Measurements from ENCODE around the gene BSN. TPM values are rescaled to one million over a fixed set of nuclear protein-coding genes. Genes with fewer than 3 reads are reported as not detected.
A peak's percentile ranks its signal among the peaks of the same experiment; 100 is the strongest.

Gene BSN
- total RNA-seq, 3 donors from 2014 or later, result 0.17 to 1.2 (median 0.36) TPM

- no peaks in the 10 kb centered on the region for H3K36me3 ChIP-seq (ENCODE audit: low read depth)
- no peaks in the 10 kb centered on the region for H3K9me3 ChIP-seq
- intact Hi-C loops (cut with DNase I, micrococcal nuclease), result loop anchor here in 1 of 2 donors (5.0 kb wide), 1 partner anchor 124 kb away; no protein-coding TSS in a partner anchor
- peak; percentile 51 for ATAC-seq
- no peaks in the 10 kb centered on the region for H3K4me1 ChIP-seq (ENCODE audit: low read depth)
- TF ChIP-seq CTCF (IDR thresholded peaks at IDR 0.05), result no peak
- no peak for DNase-seq
- H3K4me3 ChIP-seq, result no peak overlapping the region
Observed at GRCh38 chr3:49665822-49666519, 111.7 kb downstream of the BSN start.

GRCh38 chr3:49666592-49666991, 112.3 kb downstream of the BSN start:
- no peaks in the 10 kb centered on the region for H3K4me1 ChIP-seq (ENCODE audit: low read depth)
- H3K36me3 ChIP-seq (ENCODE audit: low read depth), result no peaks in the 10 kb centered on the region
- DNase-seq, result no peak
- intact Hi-C loops (cut with DNase I, micrococcal nuclease), result loop anchor here in 1 of 2 donors (5.0 kb wide), 1 partner anchor 124 kb away; no protein-coding TSS in a partner anchor
- no peak for TF ChIP-seq CTCF (IDR thresholded peaks at IDR 0.05)
- H3K9me3 ChIP-seq, result no peaks in the 10 kb centered on the region
- ATAC-seq, result no peak
- H3K4me3 ChIP-seq, result no peak overlapping the region

- H3K9me3 ChIP-seq, result no peaks in the 10 kb centered on the region
- intact Hi-C loops (cut with DNase I, micrococcal nuclease), result loop anchor here in 1 of 2 donors (5.0 kb wide), 1 partner anchor 126 kb away; no protein-coding TSS in a partner anchor
- no peak for ATAC-seq
Observed at GRCh38 chr3:49667701-49668413, 113.6 kb downstream of the BSN start.

GRCh38 chr3:49668414-49668797, 114.1 kb downstream of the BSN start:
- intact Hi-C loops (cut with DNase I, micrococcal nuclease), result loop anchor here in 1 of 2 donors (5.0 kb wide), 1 partner anchor 126 kb away; no protein-coding TSS in a partner anchor
- no peak for ATAC-seq
- no peak overlapping the region for H3K4me3 ChIP-seq
- H3K36me3 ChIP-seq (ENCODE audit: low read depth), result no peaks in the 10 kb centered on the region
- H3K4me1 ChIP-seq (ENCODE audit: low read depth), result peaks cover 5% of the 10 kb centered on the region
- no peak for TF ChIP-seq CTCF (IDR thresholded peaks at IDR 0.05)
- no peak for DNase-seq
- H3K9me3 ChIP-seq, result no peaks in the 10 kb centered on the region

More at GRCh38 chr3:49667701-49668413, 113.6 kb downstream of the BSN start:
- no peak for TF ChIP-seq CTCF (IDR thresholded peaks at IDR 0.05)
- Histone ChIP-seq H3K36me3 (ENCODE audit: low read depth) (no peaks in the 10 kb centered on the region), H3K4me3 (no peak overlapping the region), H3K4me1 (ENCODE audit: low read depth) (no peaks in the 10 kb centered on the region)
- DNase-seq, result no peak

- no peak overlapping the region for H3K4me3 ChIP-seq
- no peak for ATAC-seq
- intact Hi-C loops (cut with DNase I, micrococcal nuclease), result loop anchor here in 1 of 2 donors (5.0 kb wide), 1 partner anchor 127 kb away; no protein-coding TSS in a partner anchor
- H3K36me3 ChIP-seq (ENCODE audit: low read depth), result no peaks in the 10 kb centered on the region
- no peaks in the 10 kb centered on the region for H3K9me3 ChIP-seq
- H3K4me1 ChIP-seq (ENCODE audit: low read depth), result peaks cover 6% of the 10 kb centered on the region
- no peak for TF ChIP-seq CTCF (IDR thresholded peaks at IDR 0.05)
- no peak for DNase-seq
Observed at GRCh38 chr3:49668861-49669260, 114.6 kb downstream of the BSN start.
